Upper lobe of left lung (tissue), 6 donors: ENCODE measurements around the gene NAT8L. TPM values are rescaled to one million over a fixed set of nuclear protein-coding genes. Genes with fewer than 3 reads are reported as not detected.
A peak's percentile ranks its signal among the peaks of the same experiment; 100 is the strongest.

Source experiments
- ATAC-seq, 2 donors: fragments of 200-7000 bp; cut with Tn5 transposase; one replicate each; pipeline ENCODE4 v1.9.1; 2022; ENCODE audit warnings: mild to moderate bottlenecking in 2 of 2, moderate library complexity in 2 of 2; ENCODE audit not compliant: low FRiP score in 2 of 2
- DNase-seq, 2 donors: peaks; one replicate each; pipeline ENCODE4 v3.0.0-alpha.2; 2019 to 2020
- H3K27ac ChIP-seq, 4 donors: fragments of 200-600 bp; sonication (generic); one replicate each; pipeline ENCODE4 v1.5.1; 2016 to 2019
- H3K27me3 ChIP-seq, 4 donors: fragments of 200-600 bp; sonication (generic); one replicate each; pipeline ENCODE4 v1.5.1; 2017 to 2019
- H3K36me3 ChIP-seq, 4 donors: fragments of 200-600 bp; sonication (generic); one replicate each; pipeline ENCODE4 v1.5.1; 2016 to 2019
- H3K4me1 ChIP-seq, 4 donors: fragments of 200-600 bp; sonication (generic); one replicate each; pipeline ENCODE4 v1.5.1; 2018 to 2019
- H3K4me3 ChIP-seq, 4 donors: fragments of 200-600 bp; sonication (generic); one replicate each; pipeline ENCODE4 v1.5.1; 2017 to 2019; ENCODE audit warnings: mild to moderate bottlenecking in 2 of 4, moderate library complexity in 1 of 4
- H3K9me3 ChIP-seq, 4 donors: fragments of 200-600 bp; sonication (generic); one replicate each; pipeline ENCODE4 v1.5.1; 2018 to 2019
- CTCF ChIP-seq, 6 experiments: fragments of 450-650 bp in 4 of 6; fragments of 200-600 bp in 2 of 6; sonication (generic) in 2 of 6; IDR thresholded peaks; one replicate each; pipeline ENCODE4 v1.5.1; 2016 to 2019; ENCODE audit warnings: antibody characterized with exemption in 6 of 6
- EP300 ChIP-seq, 4 donors: sonication (generic); formaldehyde crosslinking; IDR thresholded peaks; one replicate each; pipeline ENCODE4 v1.5.1; 2017; ENCODE audit warnings: antibody characterized with exemption in 4 of 4, control low read depth in 2 of 4
- POLR2A ChIP-seq, 4 donors: fragments of 450-650 bp; IDR thresholded peaks; one replicate each; pipeline ENCODE4 v1.5.1; 2016 to 2017; ENCODE audit warnings: antibody characterized with exemption in 4 of 4, mild to moderate bottlenecking in 2 of 4
- POLR2AphosphoS5 ChIP-seq, 2 donors: sonication (generic); formaldehyde crosslinking; IDR thresholded peaks; one replicate each; pipeline ENCODE4 v1.5.1; 2017; ENCODE audit warnings: antibody characterized with exemption in 2 of 2
- WGBS, 2 donors: methylation state at CpG; one replicate each; pipeline ENCODE4 v1.1.5; 2017 to 2018; 5-methylcytosine and 5-hydroxymethylcytosine counted together
- total RNA-seq, 6 donors: library from RNA; depleted of rRNA in 4 of 6; stranded (reverse); fragments of >200 nt in 4 of 6; gene quantifications; one replicate each; pipeline versions ENCODE4 v1.1.0 to v1.2.1, GENCODE V29; 2016 to 2021
- donor health status: DM: no; HTN: no; CAD: no; lungs with moderate emphysema.
- donor health status: DM: no; HTN: yes; CAD: no; lungs with severe emphysema.

The NAT8L gene
- total RNA-seq, 6 donors from 2014 or later: 0.15 to 0.37 (median 0.30) TPM; not detected in 2

- DNase-seq (peak in 1 of 2 donors; percentile 61), ATAC-seq (no peak)
- TF ChIP-seq EP300 (IDR thresholded peaks at IDR 0.05) (no peak), POLR2AphosphoS5 (IDR thresholded peaks at IDR 0.05) (no peak), POLR2A (IDR thresholded peaks at IDR 0.05) (no peak), CTCF (IDR thresholded peaks at IDR 0.05) (no peak)
- H3K4me1 ChIP-seq: peaks cover 14 to 22% (median 15%) of the 10 kb centered on the region in 4 donors
- no peak overlapping the region for H3K27ac ChIP-seq
- no peak overlapping the region for H3K4me3 ChIP-seq
- 68% methylated on average over 21 to 27 of the region's 28 CpGs for WGBS, 2 donors
- no peaks in the 10 kb centered on the region for H3K9me3 ChIP-seq
- H3K27me3 ChIP-seq: peaks cover 0 to 31% (median 15%) of the 10 kb centered on the region in 4 donors
- no peaks in the 10 kb centered on the region for H3K36me3 ChIP-seq
Observed at GRCh38 chr4:2046031-2046961, 12.8 kb upstream of the NAT8L start.

DNA sequence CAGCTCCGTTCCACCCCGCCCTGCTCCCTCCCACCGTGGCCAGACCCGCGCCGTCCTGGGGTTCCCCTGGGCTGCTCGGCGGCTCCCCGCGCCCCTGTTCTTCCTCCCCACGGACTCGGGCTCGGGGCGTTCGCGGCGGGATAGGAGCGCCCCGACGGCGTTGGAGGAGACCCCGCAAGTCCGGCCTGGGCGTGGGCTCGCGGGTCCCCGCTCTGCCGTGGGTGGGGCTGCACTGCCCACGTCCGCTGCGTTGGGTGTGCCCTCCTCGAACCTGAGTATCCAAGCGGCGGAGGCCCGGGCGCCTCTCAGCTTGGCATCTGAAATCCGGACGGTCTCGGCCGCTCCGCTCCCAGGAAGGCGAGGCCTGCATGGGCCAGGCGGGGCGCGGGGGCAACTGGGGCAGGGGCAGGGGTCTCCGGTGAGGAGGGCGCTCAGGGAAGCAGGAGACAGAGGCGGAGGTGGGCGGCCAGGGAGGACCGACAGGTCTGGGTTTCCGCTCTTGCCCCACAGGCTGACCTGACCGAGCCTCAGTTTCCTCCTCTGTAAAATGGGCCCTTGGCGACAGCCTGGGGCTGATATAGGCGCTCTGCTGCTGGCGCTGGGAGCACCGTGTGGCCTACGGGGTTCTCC lies 12.0 kb upstream of the NAT8L start:
- no peak overlapping the region for H3K27ac ChIP-seq
- 14 to 40% methylated on average over 4 to 54 of the region's 57 CpGs for WGBS, 2 donors
- no peak overlapping the region for H3K4me3 ChIP-seq
- ATAC-seq (no peak), DNase-seq (peak in 1 of 2 donors; percentile 81)
- TF ChIP-seq POLR2A (IDR thresholded peaks at IDR 0.05) (no peak), CTCF (IDR thresholded peaks at IDR 0.05) (no peak), EP300 (IDR thresholded peaks at IDR 0.05) (no peak), POLR2AphosphoS5 (IDR thresholded peaks at IDR 0.05) (no peak)
- H3K4me1 ChIP-seq: peaks cover 7 to 14% (median 7%) of the 10 kb centered on the region in 4 donors
- H3K36me3 ChIP-seq: no peaks in the 10 kb centered on the region
- H3K27me3 ChIP-seq: peaks cover 0 to 22% (median 12%) of the 10 kb centered on the region in 4 donors
- H3K9me3 ChIP-seq: no peaks in the 10 kb centered on the region

GRCh38 chr4:2047781-2048581 lies 11.1 kb upstream of the NAT8L start:
- Histone ChIP-seq H3K27me3 (peaks cover 0 to 22% (median 6%) of the 10 kb centered on the region in 4 donors), H3K9me3 (no peaks in the 10 kb centered on the region), H3K36me3 (no peaks in the 10 kb centered on the region), H3K4me1 (peaks cover 0 to 7% (median under 1%) of the 10 kb centered on the region in 4 donors), H3K27ac (no peak overlapping the region), H3K4me3 (no peak overlapping the region)
- TF ChIP-seq POLR2A (IDR thresholded peaks at IDR 0.05) (no peak), EP300 (IDR thresholded peaks at IDR 0.05) (no peak), POLR2AphosphoS5 (IDR thresholded peaks at IDR 0.05) (no peak), CTCF (IDR thresholded peaks at IDR 0.05) (no peak)
- ATAC-seq (no peak), DNase-seq (peak in 1 of 2 donors; percentile 56)
- WGBS, 2 donors: 89 to 93% methylated on average over 20 to 25 of the region's 25 CpGs

DNA sequence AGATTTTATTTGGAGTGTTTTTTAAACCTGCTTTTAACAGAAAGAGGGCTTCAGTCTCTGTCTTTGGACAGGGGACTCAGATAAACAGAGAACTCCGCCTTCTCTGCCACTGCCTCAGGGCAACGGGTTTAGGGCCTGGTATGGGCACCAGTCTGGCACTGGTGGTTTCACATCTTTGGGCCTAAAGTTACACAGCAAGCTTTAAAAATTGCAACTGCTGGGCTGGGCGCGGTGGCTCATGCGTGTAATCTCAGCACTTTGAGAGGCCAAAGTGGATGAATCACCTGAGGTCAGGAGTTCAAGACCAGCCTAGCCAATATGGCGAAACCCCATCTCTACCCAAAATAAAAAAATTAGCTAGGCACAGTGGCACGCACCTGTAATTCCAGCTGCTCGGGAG lies 10.3 kb upstream of the NAT8L start:
- H3K27me3 ChIP-seq: peaks cover 0 to 16% (median 6%) of the 10 kb centered on the region in 4 donors
- DNase-seq: no peak
- TF ChIP-seq POLR2A (IDR thresholded peaks at IDR 0.05) (no peak), POLR2AphosphoS5 (IDR thresholded peaks at IDR 0.05) (no peak), EP300 (IDR thresholded peaks at IDR 0.05) (no peak), CTCF (IDR thresholded peaks at IDR 0.05) (no peak)
- H3K4me1 ChIP-seq: peaks cover 0 to 7% (median 0%) of the 10 kb centered on the region in 4 donors
- H3K27ac ChIP-seq: no peak overlapping the region
- H3K4me3 ChIP-seq: no peak overlapping the region
- no peak for ATAC-seq
- WGBS, 2 donors: 87 to 90% methylated on average over 8 of the region's 8 CpGs
- H3K36me3 ChIP-seq: no peaks in the 10 kb centered on the region
- no peaks in the 10 kb centered on the region for H3K9me3 ChIP-seq
